Natural killer cell (primary cell): ENCODE measurements around the gene CENPC. TPM values are rescaled to one million over a fixed set of nuclear protein-coding genes. Genes with fewer than 3 reads are reported as not detected.

ENCODE experiments used
- ATAC-seq, 3 donors: fragments of 150-1000 bp in 2 of 3; fragments of 200-7000 bp in 1 of 3; cut with Tn5 transposase; 1 replicate in 1 of 3; 2 replicates in 2 of 3; pipeline ENCODE4 v1.10.0; 2021; ENCODE audit warnings: mild to moderate bottlenecking in 2 of 3, moderate library complexity in 2 of 3
- DNase-seq, 2 donors: peaks; one replicate each; pipeline versions ENCODE4 v3.0.0 to v3.0.0-alpha.2; 2013 to 2021; ENCODE audit warnings: mixed read lengths in 1 of 2
- H3K27ac ChIP-seq: one replicate; pipeline ENCODE4 v1.5.1; 2013; ENCODE audit warnings: mild to moderate bottlenecking, low read length
- H3K27me3 ChIP-seq: one replicate; pipeline ENCODE4 v1.6.1; 2013; ENCODE audit warnings: low read length; ENCODE audit not compliant: control insufficient read depth, insufficient read depth
- H3K36me3 ChIP-seq: one replicate; pipeline ENCODE4 v1.6.1; 2013; ENCODE audit warnings: low read length; ENCODE audit not compliant: control insufficient read depth, insufficient read depth
- H3K4me1 ChIP-seq: one replicate; pipeline ENCODE4 v1.6.1; 2013; ENCODE audit warnings: low read length; ENCODE audit not compliant: control insufficient read depth, insufficient read depth
- H3K4me3 ChIP-seq: one replicate; pipeline ENCODE4 v1.5.1; 2013; ENCODE audit warnings: low read length
- H3K9me3 ChIP-seq: one replicate; pipeline ENCODE4 v1.6.1; 2013; ENCODE audit warnings: low read length; ENCODE audit not compliant: control insufficient read depth, insufficient read depth
- H3K27ac Mint-ChIP-seq, 2 donors: one replicate each; pipeline ENCODE4 v1.8.0; 2022; ENCODE audit warnings: mild to moderate bottlenecking in 2 of 2, mixed read lengths in 2 of 2, moderate library complexity in 1 of 2
- H3K27me3 Mint-ChIP-seq, 2 donors: one replicate each; pipeline ENCODE4 v1.8.0; 2022; ENCODE audit warnings: low read depth in 2 of 2, mixed read lengths in 2 of 2
- H3K36me3 Mint-ChIP-seq: one replicate; pipeline ENCODE4 v1.8.0; 2022; ENCODE audit warnings: mixed read lengths
- H3K4me1 Mint-ChIP-seq, 2 donors: one replicate each; pipeline ENCODE4 v1.8.0; 2022; ENCODE audit warnings: mixed read lengths in 2 of 2
- H3K4me3 Mint-ChIP-seq: one replicate; pipeline ENCODE4 v1.8.0; 2022; ENCODE audit warnings: mild to moderate bottlenecking, moderate library complexity, mixed read lengths
- H3K9me3 Mint-ChIP-seq, 2 donors: one replicate each; pipeline ENCODE4 v1.8.0; 2022; ENCODE audit warnings: mixed read lengths in 2 of 2
- CTCF ChIP-seq: fragments of 200-600 bp; IDR thresholded peaks from one replicate; pipeline ENCODE4 v1.8.0; 2022; ENCODE audit warnings: antibody characterized with exemption
- WGBS: methylation state at CpG from one replicate; pipeline ENCODE4 v1.1.7; 2013; ENCODE audit warnings: missing lambda C conversion rate; ENCODE audit not compliant: insufficient coverage; 5-methylcytosine and 5-hydroxymethylcytosine counted together
- intact Hi-C: fragments of 100-400 bp; cut with micrococcal nuclease; formaldehyde crosslinking; loops from one replicate; pipeline ENCODE4 v1.14.2; 2022
- total RNA-seq, 4 donors: library from RNA; stranded (reverse); fragments of 120-200 nt in 1 of 4; gene quantifications; one replicate each; pipeline versions ENCODE4 v1.2.3 to v1.2.4, GENCODE V29; 2013 to 2022

CENPC gene
- total RNA-seq, 3 donors from 2014 or later (not counting 1 experiment from before 2014, with no cell fraction given), result 78.6 to 93.6 (median 91.1) TPM

DNA sequence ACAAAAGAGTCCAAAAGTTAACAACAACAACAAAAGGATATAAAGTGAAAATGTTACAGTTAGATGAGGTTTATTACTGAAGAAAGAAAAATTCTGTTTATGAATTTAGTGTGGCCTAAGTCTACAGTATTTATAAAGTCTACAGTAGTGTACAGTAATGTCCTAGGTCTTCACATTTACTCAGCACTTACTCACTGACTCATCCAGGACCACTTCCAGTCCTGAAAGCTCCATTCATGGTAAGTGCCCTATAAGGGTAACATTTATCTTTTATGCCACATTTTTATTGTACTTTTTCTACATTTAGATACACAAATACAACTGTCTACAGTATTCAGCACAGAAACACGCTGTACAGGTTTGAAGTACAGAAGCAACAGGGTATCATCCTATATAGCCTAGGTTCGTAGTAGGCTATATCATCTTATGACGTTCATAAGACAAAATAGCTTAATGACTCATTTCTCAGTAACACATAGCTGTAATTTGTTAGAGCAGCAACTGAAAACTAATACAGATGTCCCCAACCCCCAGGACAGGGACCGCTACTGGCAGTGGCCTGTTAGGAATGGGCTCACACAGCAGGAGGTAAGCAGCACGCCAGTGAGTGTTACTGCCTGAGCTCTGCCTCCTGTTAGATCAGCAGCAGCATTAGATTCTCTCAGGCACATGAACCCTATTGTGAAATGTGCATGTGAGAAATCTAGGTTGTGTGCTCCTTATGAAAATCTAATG lies 61.3 kb downstream of the CENPC start:
- DNase-seq (no peak), ATAC-seq (peak in 1 of 3 donors; percentile 18)
- Histone ChIP-seq H3K27me3 (no peaks in the 10 kb centered on the region), H3K4me3 (no peak overlapping the region), H3K4me1 (no peaks in the 10 kb centered on the region), H3K9me3 (no peaks in the 10 kb centered on the region), H3K27ac (no peak overlapping the region), H3K36me3 (peaks cover 42% of the 10 kb centered on the region)
- intact Hi-C loops, result no loop called here
- 96% methylated on average over 5 of the region's 5 CpGs for WGBS
- H3K9me3 Mint-ChIP-seq, result no peaks in the 10 kb centered on the region
- H3K27me3 Mint-ChIP-seq, result no peaks in the 10 kb centered on the region
- no peak overlapping the region for H3K27ac Mint-ChIP-seq
- H3K36me3 Mint-ChIP-seq, result peaks cover 21% of the 10 kb centered on the region
- TF ChIP-seq CTCF, result no peak
- H3K4me1 Mint-ChIP-seq, result peaks cover 30% of the 10 kb centered on the region in 2 donors
- no peak overlapping the region for H3K4me3 Mint-ChIP-seq

GRCh38 chr4:67480810-67481209 lies 64.5 kb downstream of the CENPC start:
- ATAC-seq (no peak), DNase-seq (no peak)
- Mint-ChIP-seq H3K27me3 (no peaks in the 10 kb centered on the region), H3K36me3 (peaks cover 49% of the 10 kb centered on the region), H3K27ac (no peak overlapping the region), H3K4me1 (peaks cover 40 to 52% of the 10 kb centered on the region in 2 donors), H3K4me3 (no peak overlapping the region), H3K9me3 (peaks cover 5 to 13% of the 10 kb centered on the region in 2 donors)
- H3K9me3 ChIP-seq, result no peaks in the 10 kb centered on the region
- no peaks in the 10 kb centered on the region for H3K4me1 ChIP-seq
- no CpG with 5 or more reads among the region's 3 CpGs for WGBS
- H3K27me3 ChIP-seq, result no peaks in the 10 kb centered on the region
- peaks cover 35% of the 10 kb centered on the region for H3K36me3 ChIP-seq
- no peak overlapping the region for H3K27ac ChIP-seq
- intact Hi-C loops, result no loop called here
- H3K4me3 ChIP-seq, result no peak overlapping the region
- TF ChIP-seq CTCF, result no peak

DNA sequence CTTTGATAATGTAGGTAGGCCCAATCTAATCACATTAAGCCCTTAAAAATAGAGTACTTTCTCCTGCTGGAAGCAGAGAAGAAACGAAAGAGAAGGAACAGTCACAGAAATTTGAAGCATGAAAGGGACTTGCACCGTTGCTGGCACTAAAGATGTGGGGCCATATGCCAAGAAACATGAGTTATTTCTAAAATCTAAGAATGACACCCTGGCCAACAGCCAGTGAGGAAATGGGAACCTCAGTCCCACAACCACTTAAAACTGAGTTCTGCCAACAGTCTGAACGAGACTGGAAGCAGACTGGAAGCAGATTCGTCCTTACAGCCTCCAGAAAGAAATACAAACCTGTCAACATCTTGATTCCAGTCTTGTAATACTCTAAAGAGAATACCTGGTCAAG lies 70.1 kb downstream of the CENPC start:
- ATAC-seq, result no peak

More for the DNA sequence above, 70.1 kb downstream of the CENPC start:
- H3K4me1 Mint-ChIP-seq, result peaks cover 21 to 30% of the 10 kb centered on the region in 2 donors
- no peak for DNase-seq
- TF ChIP-seq CTCF, result no peak
- peaks cover 46% of the 10 kb centered on the region for H3K36me3 Mint-ChIP-seq
- Histone ChIP-seq H3K9me3 (no peaks in the 10 kb centered on the region), H3K27ac (no peak overlapping the region), H3K4me3 (no peak overlapping the region), H3K27me3 (no peaks in the 10 kb centered on the region), H3K36me3 (peaks cover 62% of the 10 kb centered on the region), H3K4me1 (no peaks in the 10 kb centered on the region)
- WGBS, result 60% methylated on average over 4 of the region's 4 CpGs
- H3K27me3 Mint-ChIP-seq, result no peaks in the 10 kb centered on the region
- no peak overlapping the region for H3K4me3 Mint-ChIP-seq
- peaks cover 5 to 13% of the 10 kb centered on the region in 2 donors for H3K9me3 Mint-ChIP-seq
- intact Hi-C loops, result no loop called here
- peak overlapping the region in 1 of 2 donors; percentile 32 for H3K27ac Mint-ChIP-seq
